Measurements from ENCODE around the gene HSPB6.

Gene HSPB6

DNA sequence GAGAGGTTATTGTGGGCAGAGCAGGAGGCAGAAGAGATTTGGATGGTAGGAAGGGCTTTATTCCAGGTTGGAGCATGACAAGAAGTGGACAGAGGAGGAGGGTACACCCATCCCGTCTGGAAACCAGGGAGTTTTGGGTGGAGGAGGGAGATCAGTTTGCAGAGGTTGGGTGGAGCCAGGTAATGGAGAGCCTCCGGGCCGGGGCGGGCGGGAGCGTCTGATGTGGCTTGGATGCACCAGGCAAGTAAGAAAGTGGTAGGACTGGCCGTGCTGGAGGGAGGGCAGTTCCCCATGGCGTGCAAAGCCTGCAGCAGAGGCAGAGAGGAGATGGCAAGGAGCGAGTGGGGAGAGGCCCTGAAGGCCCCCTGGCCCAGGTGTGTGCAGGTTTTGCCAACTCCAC is 25.5 kb downstream of the HSPB6 start:
- H3K4me3 ChIP-seq (ENCODE audit: low read depth, low read length), result no peak overlapping the region
- no peaks in the 10 kb centered on the region for H3K9me3 ChIP-seq (ENCODE audit: control insufficient read depth, low read length)
- no peak overlapping the region for H3K27ac ChIP-seq

DNA sequence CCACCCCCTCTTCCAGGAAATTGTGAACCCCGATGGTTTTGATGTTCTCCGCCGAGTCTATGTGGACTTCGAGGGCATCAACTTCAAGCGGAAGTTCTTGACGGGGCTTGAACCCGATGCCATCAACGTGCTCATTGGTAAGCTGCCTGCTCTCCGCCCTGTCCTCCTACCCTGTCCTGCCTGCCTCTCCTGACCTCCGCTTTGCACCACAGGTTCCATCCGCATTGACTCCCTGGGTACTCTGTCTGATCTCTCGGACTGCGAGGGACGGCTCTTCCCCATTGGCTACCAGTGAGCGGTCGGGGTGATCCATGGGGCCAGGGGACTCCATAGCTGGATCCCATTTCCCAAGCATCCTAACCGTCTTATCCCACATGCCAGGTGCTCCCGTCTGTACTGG is 26.5 kb downstream of the HSPB6 start:
- Histone ChIP-seq H3K4me3 (ENCODE audit: low read depth, low read length) (no peak overlapping the region), H3K27ac (no peak overlapping the region), H3K9me3 (ENCODE audit: control insufficient read depth, low read length) (no peaks in the 10 kb centered on the region), H3K36me3 (ENCODE audit: control insufficient read depth, insufficient read depth, low read length) (no peaks in the 10 kb centered on the region), H2AFZ (no peak overlapping the region), H3K4me1 (no peaks in the 10 kb centered on the region), H3K9ac (no peak overlapping the region), H3K27me3 (ENCODE audit: control insufficient read depth, insufficient read depth, low read length) (no peaks in the 10 kb centered on the region), H3K79me2 (peaks cover 4% of the 10 kb centered on the region), H3K4me2 (ENCODE audit: low read length) (no peak overlapping the region)
- TF ChIP-seq, protein P1, sequence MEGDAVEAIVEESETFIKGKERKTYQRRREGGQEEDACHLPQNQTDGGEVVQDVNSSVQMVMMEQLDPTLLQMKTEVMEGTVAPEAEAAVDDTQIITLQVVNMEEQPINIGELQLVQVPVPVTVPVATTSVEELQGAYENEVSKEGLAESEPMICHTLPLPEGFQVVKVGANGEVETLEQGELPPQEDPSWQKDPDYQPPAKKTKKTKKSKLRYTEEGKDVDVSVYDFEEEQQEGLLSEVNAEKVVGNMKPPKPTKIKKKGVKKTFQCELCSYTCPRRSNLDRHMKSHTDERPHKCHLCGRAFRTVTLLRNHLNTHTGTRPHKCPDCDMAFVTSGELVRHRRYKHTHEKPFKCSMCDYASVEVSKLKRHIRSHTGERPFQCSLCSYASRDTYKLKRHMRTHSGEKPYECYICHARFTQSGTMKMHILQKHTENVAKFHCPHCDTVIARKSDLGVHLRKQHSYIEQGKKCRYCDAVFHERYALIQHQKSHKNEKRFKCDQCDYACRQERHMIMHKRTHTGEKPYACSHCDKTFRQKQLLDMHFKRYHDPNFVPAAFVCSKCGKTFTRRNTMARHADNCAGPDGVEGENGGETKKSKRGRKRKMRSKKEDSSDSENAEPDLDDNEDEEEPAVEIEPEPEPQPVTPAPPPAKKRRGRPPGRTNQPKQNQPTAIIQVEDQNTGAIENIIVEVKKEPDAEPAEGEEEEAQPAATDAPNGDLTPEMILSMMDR (IDR thresholded peaks at IDR 0.05), result no peak

More for the DNA sequence above, 25.5 kb downstream of the HSPB6 start:
- Histone ChIP-seq H3K36me3 (ENCODE audit: control insufficient read depth, insufficient read depth, low read length) (no peaks in the 10 kb centered on the region), H2AFZ (no peak overlapping the region), H3K27me3 (ENCODE audit: control insufficient read depth, insufficient read depth, low read length) (no peaks in the 10 kb centered on the region), H3K79me2 (peaks cover 3% of the 10 kb centered on the region), H3K4me1 (no peaks in the 10 kb centered on the region), H3K9ac (no peak overlapping the region), H3K4me2 (ENCODE audit: low read length) (no peak overlapping the region)
- TF ChIP-seq, protein P1 (IDR thresholded peaks at IDR 0.05), result no peak

DNA sequence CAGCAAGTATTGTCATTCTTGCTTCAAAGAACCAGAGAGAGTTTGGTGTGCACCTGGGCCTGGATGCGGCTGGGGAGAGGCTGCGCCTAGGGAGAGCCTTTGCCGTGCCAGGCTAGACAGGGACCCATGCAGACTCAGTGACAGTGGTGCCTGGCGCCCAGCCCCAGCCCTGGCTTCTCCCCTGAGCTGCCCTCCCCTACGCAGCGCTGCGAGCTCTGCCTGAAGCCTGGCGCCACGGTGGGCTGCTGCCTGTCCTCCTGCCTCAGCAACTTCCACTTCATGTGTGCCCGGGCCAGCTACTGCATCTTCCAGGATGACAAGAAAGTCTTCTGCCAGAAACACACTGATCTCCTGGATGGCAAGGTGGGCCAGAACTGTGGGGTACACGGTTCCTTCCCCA is 27.1 kb downstream of the HSPB6 start:
- Histone ChIP-seq H3K9me3 (ENCODE audit: control insufficient read depth, low read length) (no peaks in the 10 kb centered on the region), H3K27ac (no peak overlapping the region), H3K79me2 (peaks cover 6% of the 10 kb centered on the region), H3K4me3 (ENCODE audit: low read depth, low read length) (no peak overlapping the region), H2AFZ (no peak overlapping the region), H3K9ac (no peak overlapping the region), H3K4me2 (ENCODE audit: low read length) (no peak overlapping the region), H3K36me3 (ENCODE audit: control insufficient read depth, insufficient read depth, low read length) (no peaks in the 10 kb centered on the region), H3K27me3 (ENCODE audit: control insufficient read depth, insufficient read depth, low read length) (no peaks in the 10 kb centered on the region), H3K4me1 (no peaks in the 10 kb centered on the region)
- TF ChIP-seq, protein P1 (IDR thresholded peaks at IDR 0.05), result no peak

DNA sequence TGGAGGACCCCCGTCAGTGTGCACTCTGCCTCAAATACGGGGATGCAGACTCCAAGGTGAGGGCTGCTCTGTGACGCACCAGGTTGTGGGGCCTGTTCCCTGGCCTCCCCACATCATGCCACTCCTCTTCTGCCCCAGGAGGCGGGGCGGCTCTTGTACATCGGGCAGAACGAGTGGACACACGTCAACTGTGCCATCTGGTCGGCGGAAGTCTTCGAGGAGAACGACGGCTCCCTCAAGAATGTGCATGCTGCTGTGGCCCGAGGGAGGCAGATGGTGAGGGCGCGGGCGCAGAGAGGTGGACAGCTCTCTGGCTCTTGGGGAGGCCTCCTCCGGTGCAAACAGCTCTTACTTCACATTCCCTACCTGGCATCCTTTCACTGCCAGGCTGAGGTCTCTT is 27.8 kb downstream of the HSPB6 start:
- Histone ChIP-seq H3K4me2 (ENCODE audit: low read length) (no peak overlapping the region), H3K27ac (no peak overlapping the region), H3K9ac (no peak overlapping the region), H3K79me2 (peaks cover 6% of the 10 kb centered on the region), H3K36me3 (ENCODE audit: control insufficient read depth, insufficient read depth, low read length) (no peaks in the 10 kb centered on the region), H3K9me3 (ENCODE audit: control insufficient read depth, low read length) (no peaks in the 10 kb centered on the region), H3K27me3 (ENCODE audit: control insufficient read depth, insufficient read depth, low read length) (no peaks in the 10 kb centered on the region), H3K4me3 (ENCODE audit: low read depth, low read length) (no peak overlapping the region), H3K4me1 (no peaks in the 10 kb centered on the region), H2AFZ (no peak overlapping the region)
- TF ChIP-seq, protein P1 (IDR thresholded peaks at IDR 0.05), result no peak

DNA sequence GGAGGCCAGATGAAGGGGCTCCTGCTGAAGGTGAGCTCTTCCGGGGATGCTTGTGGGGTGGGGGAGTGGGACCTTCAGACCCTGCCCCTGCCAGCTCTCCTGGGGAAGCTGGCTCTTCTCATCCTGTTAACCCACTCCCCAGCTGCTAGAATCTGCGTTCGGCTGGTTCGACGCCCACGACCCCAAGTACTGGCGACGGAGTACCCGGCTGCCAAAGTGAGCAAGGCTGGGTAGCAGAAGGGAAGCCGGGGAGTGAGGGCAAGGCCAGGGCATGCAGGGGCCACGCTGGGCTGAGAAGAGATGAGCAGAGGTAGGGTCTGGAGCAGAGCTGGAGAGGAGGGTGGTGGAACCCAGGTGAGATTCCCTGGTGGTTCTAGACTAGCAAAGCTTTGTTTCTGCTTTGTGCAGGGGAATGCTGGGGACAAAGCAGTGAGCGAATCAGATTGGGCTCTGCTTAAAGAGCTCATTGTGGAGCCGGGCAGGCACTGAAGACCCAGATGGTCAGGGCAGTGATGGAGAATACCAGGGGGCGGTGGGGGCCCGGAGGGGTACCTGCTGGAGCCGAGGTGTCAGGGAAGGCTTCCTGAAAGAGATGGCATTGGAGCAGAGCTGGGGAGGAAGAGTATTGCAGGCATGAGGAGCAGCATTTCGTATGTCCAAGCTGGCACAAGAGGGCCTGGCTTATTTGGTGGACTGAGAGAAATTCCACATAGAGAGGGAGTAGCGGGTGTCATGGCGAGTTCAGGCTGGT is 28.7 kb downstream of the HSPB6 start:
- Histone ChIP-seq H3K4me2 (ENCODE audit: low read length) (no peak overlapping the region), H3K27ac (no peak overlapping the region), H3K4me3 (ENCODE audit: low read depth, low read length) (no peak overlapping the region), H3K27me3 (ENCODE audit: control insufficient read depth, insufficient read depth, low read length) (no peaks in the 10 kb centered on the region), H3K36me3 (ENCODE audit: control insufficient read depth, insufficient read depth, low read length) (no peaks in the 10 kb centered on the region), H2AFZ (no peak overlapping the region), H3K4me1 (no peaks in the 10 kb centered on the region), H3K9me3 (ENCODE audit: control insufficient read depth, low read length) (no peaks in the 10 kb centered on the region), H3K9ac (no peak overlapping the region), H3K79me2 (peaks cover 8% of the 10 kb centered on the region)
- TF ChIP-seq, protein P1 (IDR thresholded peaks at IDR 0.05), result no peak

Data from parathyroid adenoma (tissue), 2 donors.